Left ventricle myocardium inferior (tissue), 1 donor: Measurements from ENCODE around the gene FANCE. TPM values are rescaled to one million over a fixed set of nuclear protein-coding genes. Genes with fewer than 3 reads are reported as not detected.

Source experiments
- DNase-seq: peaks from one replicate; pipeline ENCODE4 v3.0.0-alpha.2; 2020
- H3K27ac ChIP-seq: fragments of 200-600 bp; replicated peaks from 2 replicates; pipeline ENCODE4 v1.8.0; 2021
- H3K27me3 ChIP-seq: fragments of 200-600 bp; 2 replicates; pipeline ENCODE4 v1.8.0; 2021; ENCODE audit warnings: low read depth
- H3K36me3 ChIP-seq: fragments of 200-600 bp; 2 replicates; pipeline ENCODE4 v1.8.0; 2021
- H3K4me1 ChIP-seq: fragments of 200-600 bp; 2 replicates; pipeline ENCODE4 v1.8.0; 2021
- H3K4me3 ChIP-seq: fragments of 200-600 bp; 2 replicates; pipeline ENCODE4 v1.8.0; 2021; ENCODE audit warnings: mild to moderate bottlenecking, moderate library complexity
- H3K9me3 ChIP-seq: fragments of 200-600 bp; replicated peaks from 2 replicates; pipeline ENCODE4 v1.8.0; 2021
- CTCF ChIP-seq: fragments of 200-600 bp; IDR thresholded peaks from 2 replicates; pipeline ENCODE4 v1.8.0; 2021; ENCODE audit warnings: antibody characterized with exemption, mild to moderate bottlenecking, borderline replicate concordance
- intact Hi-C: fragments of 100-400 bp; cut with micrococcal nuclease; formaldehyde crosslinking; loops from one replicate; pipeline ENCODE4 v1.11.0; 2022
- total RNA-seq: library from RNA; stranded (reverse); fragmentation: NEBNext Ultra II Directional; extraction: Animal tissue kit (Norgen Biotek cat#: 25700); gene quantifications from one replicate; pipeline ENCODE4 v1.2.1, GENCODE V29; 2021
- donor health status: DM: no; HTN: yes; CAD: no; lungs with severe emphysema.

FANCE gene
- total RNA-seq, 1 donor from 2014 or later = 3.7 TPM

DNA sequence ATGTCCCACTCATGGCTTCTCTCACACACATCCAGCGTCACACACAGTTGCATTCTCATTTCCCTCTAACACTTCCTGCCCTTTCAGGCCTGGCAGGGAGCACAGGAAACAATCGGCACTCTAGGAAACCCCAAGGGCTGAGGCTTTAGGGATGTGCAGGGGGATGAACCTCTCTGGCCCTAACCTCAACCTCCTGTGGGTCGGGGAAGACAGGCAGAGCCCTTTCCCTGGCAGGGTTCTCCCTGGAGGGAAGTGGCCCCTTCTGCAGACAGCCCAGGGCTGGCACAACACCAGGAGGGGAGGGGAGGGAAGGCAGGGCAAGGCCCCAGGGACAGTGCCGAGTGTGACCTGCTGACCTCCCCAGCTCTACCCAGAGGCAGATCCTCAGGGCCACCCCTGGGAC lies 42.0 kb downstream of the FANCE start:
- peak overlapping the region; percentile 85 for H3K4me3 ChIP-seq
- no peaks in the 10 kb centered on the region for H3K9me3 ChIP-seq
- peak overlapping the region; percentile 46 for H3K27ac ChIP-seq
- H3K27me3 ChIP-seq = peaks cover 14% of the 10 kb centered on the region
- peak; percentile 23 for DNase-seq
- intact Hi-C loops = no loop called here
- no peak for TF ChIP-seq CTCF
- H3K4me1 ChIP-seq = peaks cover 91% of the 10 kb centered on the region
- no peaks in the 10 kb centered on the region for H3K36me3 ChIP-seq

DNA sequence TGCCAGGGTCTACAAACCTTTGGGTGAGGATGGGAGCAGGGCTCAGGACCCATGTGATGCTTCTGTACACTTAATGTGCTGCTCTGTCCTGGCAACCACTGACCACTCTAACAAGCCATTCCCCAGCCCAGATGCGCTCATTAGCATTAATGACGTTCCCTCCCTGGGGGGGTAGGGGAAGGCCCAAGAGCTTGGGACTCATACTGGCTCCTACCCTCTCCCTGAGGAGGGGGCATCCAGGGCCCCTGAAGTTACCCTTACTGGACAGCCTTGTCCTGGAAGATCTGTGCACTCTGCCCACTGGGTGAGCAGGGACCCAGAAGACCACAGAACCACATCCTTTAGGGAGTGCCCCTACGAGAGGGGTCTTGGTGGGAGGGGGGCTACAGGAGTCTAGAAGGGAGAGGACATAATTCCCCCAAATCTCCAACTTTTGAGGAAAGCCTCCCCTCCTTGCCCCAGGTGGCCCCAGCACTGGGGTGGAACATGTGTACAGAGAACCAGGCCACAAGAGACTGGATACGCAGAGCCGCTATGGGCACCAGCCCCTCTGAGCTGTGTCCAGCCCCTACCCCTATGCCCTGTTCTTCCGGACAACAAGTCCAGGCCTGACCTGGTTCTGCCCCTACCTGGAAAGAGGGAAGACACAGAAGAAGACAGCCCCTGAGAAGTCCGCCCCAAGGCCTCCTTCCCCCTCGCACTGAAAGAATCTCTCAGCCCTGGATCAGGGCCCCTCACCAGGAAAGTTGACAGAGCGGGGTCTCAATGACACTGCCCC lies 43.3 kb downstream of the FANCE start:
- peaks cover 81% of the 10 kb centered on the region for H3K4me1 ChIP-seq
- no peak for DNase-seq
- peak overlapping the region; percentile 85 for H3K4me3 ChIP-seq
- TF ChIP-seq CTCF = no peak
- intact Hi-C loops = no loop called here
- H3K9me3 ChIP-seq = no peaks in the 10 kb centered on the region
- H3K27ac ChIP-seq = peak overlapping the region; percentile 96
- no peaks in the 10 kb centered on the region for H3K36me3 ChIP-seq
- peaks cover 27% of the 10 kb centered on the region for H3K27me3 ChIP-seq

GRCh38 chr6:35496036-35496840 lies 44.1 kb downstream of the FANCE start:
- DNase-seq = peak; percentile 58
- Histone ChIP-seq H3K27me3 (peaks cover 31% of the 10 kb centered on the region), H3K4me3 (peak overlapping the region; percentile 85), H3K9me3 (no peaks in the 10 kb centered on the region), H3K27ac (peak overlapping the region; percentile 96), H3K36me3 (no peaks in the 10 kb centered on the region), H3K4me1 (peaks cover 81% of the 10 kb centered on the region)
- intact Hi-C loops = no loop called here
- TF ChIP-seq CTCF = no peak

- Histone ChIP-seq H3K36me3 (no peaks in the 10 kb centered on the region), H3K27ac (peak within 1 kb of the TSS; percentile 96), H3K27me3 (peaks cover 31% of the 10 kb centered on the region), H3K4me3 (peak within 1 kb of the TSS; percentile 85), H3K9me3 (no peaks in the 10 kb centered on the region), H3K4me1 (peaks cover 73% of the 10 kb centered on the region)
- DNase-seq = peak; percentile 64
- peak; percentile 9 for TF ChIP-seq CTCF
- intact Hi-C loops = no loop called here
Measured at GRCh38 chr6:35496841-35497570, 44.9 kb downstream of the FANCE start, which contains the start of gene TEAD3. Gene TEAD3, minus strand, starts transcription at chr6:35497079.
